ENCODE results near the gene RAB13.
"Not testable (repeated sequence)": the region's sequence is repeated elsewhere in the genome, so short reads cannot be mapped to it uniquely, and the experiment has no call there.

The RAB13 gene

DNA sequence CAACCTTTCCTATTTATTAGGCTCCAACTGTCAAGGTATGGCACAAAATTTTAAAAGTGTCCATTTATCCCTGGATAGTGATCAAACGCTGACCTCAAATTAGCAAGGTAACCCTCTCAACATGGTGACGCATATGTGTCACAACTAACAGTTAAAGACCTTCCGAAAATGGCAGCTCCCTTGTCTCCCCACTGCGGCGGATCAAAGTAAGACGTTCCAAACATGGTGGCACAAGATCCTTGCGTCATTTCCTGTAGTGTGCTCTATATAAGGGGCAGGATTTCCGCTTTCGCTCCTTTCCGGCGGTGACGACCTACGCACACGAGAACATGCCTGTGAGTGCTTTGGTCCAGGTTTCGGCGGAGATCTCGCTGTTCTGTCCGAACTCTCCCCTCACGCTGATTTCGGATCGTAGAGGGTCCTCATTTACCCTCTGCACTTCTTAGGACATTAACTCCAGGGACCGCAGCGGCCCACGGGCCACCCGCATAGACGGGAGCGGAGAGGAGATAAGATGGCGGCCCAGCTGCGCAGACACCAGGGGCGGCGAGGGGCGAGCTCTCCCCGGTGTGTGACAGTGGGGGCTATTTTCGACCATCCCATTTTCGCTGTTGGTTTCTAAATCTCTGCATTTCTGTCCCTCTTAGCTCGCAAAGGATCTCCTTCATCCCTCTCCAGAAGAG lies 4.5 kb upstream of the RAB13 start, which contains the start of gene RPS27:
Gene RPS27 (plus strand): TSS at position 295 of the 683 bp plus-strand sequence. CDS start 35 bp downstream, at position 330.
- H3K36me3 ChIP-seq: peaks cover 38% of the 10 kb centered on the region
- H3K27me3 ChIP-seq: no peaks in the 10 kb centered on the region
- H3K4me3 ChIP-seq (ENCODE audit: low read depth, low read length): peak within 1 kb of the TSS; percentile 98
- DNase-seq: peak; percentile 94
- no peaks in the 10 kb centered on the region for H3K9me3 ChIP-seq
- TF ChIP-seq, protein P1, sequence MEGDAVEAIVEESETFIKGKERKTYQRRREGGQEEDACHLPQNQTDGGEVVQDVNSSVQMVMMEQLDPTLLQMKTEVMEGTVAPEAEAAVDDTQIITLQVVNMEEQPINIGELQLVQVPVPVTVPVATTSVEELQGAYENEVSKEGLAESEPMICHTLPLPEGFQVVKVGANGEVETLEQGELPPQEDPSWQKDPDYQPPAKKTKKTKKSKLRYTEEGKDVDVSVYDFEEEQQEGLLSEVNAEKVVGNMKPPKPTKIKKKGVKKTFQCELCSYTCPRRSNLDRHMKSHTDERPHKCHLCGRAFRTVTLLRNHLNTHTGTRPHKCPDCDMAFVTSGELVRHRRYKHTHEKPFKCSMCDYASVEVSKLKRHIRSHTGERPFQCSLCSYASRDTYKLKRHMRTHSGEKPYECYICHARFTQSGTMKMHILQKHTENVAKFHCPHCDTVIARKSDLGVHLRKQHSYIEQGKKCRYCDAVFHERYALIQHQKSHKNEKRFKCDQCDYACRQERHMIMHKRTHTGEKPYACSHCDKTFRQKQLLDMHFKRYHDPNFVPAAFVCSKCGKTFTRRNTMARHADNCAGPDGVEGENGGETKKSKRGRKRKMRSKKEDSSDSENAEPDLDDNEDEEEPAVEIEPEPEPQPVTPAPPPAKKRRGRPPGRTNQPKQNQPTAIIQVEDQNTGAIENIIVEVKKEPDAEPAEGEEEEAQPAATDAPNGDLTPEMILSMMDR (IDR thresholded peaks at IDR 0.05; ENCODE audit: low read depth, low read length): no peak
- H3K4me1 ChIP-seq: peaks cover 7% of the 10 kb centered on the region

DNA sequence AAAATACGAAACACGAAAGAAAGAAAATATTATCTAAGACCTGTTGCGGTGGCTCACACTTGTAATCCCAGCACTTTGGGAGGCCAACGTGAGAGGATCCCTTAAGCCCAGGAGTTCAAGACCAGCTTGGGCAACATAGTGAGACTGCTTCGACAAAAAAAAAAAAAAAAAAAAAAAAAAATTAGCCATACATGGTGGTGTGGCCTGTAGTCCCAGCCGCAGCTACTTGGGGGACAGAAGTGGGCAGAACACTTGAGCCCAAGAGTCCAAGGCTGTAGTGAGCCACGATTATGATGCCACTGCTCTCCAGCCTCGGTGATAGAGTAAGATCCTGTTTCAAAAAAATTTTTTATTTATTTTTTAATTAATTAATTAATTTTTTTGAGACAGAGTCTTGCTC lies 1.5 kb upstream of the RAB13 start:
- peaks cover 10% of the 10 kb centered on the region for H3K4me1 ChIP-seq
- H3K27me3 ChIP-seq: no peaks in the 10 kb centered on the region
- no peak overlapping the region for H3K4me3 ChIP-seq (ENCODE audit: low read depth, low read length)
- DNase-seq: no peak
- TF ChIP-seq, protein P1 (IDR thresholded peaks at IDR 0.05; ENCODE audit: low read depth, low read length): no peak
- H3K9me3 ChIP-seq: no peaks in the 10 kb centered on the region
- H3K36me3 ChIP-seq: peaks cover 19% of the 10 kb centered on the region

DNA sequence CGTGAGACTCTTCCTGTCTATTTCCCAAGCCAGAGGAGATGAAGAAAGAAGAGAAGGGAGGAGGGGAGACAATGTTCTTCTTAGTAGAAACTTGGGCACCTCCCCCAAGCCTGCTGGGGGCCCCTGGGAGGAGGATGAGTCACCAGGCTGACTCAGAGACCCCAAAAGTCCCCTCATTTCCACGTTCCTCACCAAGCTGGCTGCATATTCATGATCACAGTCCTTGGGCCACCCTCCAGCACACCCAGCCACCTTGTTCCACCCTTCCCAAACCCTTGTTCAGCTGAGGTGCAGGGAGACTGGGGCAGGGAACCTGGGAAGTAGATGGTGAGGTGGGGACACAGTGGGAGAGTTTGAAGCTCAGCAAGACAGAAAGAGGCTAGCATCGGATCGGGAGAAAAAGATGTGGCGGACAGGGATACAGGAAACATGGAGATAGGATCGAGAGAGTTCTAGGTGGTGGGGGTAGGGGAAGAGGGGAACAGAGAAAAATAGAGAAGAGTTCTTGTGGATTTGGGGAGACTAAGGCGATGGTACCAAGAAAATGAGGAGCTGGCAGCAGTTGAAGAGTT lies 712 bp downstream of the RAB13 start:
- TF ChIP-seq, protein P1 (IDR thresholded peaks at IDR 0.05; ENCODE audit: low read depth, low read length): no peak
- DNase-seq: no peak
- H3K36me3 ChIP-seq: no peaks in the 10 kb centered on the region

DNA sequence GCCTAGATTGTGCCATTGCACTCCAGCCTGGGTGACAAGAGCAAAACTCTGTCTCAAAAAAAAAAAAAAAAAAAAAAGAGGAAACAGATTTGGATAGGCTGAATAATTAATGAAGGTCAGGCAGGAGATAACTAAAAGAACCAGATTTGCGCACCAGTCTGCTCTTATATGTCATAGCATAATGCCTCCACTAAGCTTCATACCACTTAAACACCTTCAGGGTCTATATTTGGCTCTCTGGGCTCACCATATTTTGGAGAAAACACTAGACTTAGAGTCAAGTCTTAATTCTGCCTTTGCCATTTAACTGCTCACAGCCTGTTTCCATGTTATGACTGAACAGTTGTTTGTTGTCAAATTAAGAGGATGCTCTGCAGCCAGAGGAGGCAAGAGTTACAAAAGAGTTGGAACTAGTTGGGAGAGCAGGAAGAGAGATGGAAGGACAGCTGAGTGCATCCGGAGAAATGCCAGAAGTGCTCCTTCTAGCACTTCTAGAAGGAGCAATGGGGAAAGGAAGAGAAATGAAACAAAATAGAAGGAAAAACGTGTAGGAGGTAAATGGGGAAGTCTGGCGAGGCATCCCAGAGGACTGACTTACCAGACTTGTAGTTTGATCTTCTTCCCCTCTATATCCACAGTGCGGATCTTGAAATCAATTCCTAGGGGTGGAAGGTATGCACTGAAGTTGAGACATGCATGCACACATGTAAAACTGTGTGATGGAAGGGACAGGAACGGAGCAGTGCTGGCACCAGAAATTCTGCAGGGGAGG lies 1.8 kb downstream of the RAB13 start:
- TF ChIP-seq, protein P1 (IDR thresholded peaks at IDR 0.05; ENCODE audit: low read depth, low read length): no peak
- Histone ChIP-seq H3K36me3 (no peaks in the 10 kb centered on the region), H3K4me3 (ENCODE audit: low read depth, low read length) (no peak overlapping the region), H3K27me3 (no peaks in the 10 kb centered on the region), H3K4me1 (peaks cover 7% of the 10 kb centered on the region), H3K9me3 (no peaks in the 10 kb centered on the region)
- DNase-seq: no peak

More for the DNA sequence above, 712 bp downstream of the RAB13 start:
- peak overlapping the region; percentile 70 for H3K4me3 ChIP-seq (ENCODE audit: low read depth, low read length)
- no peaks in the 10 kb centered on the region for H3K27me3 ChIP-seq
- peaks cover 7% of the 10 kb centered on the region for H3K4me1 ChIP-seq
- no peaks in the 10 kb centered on the region for H3K9me3 ChIP-seq

DNA sequence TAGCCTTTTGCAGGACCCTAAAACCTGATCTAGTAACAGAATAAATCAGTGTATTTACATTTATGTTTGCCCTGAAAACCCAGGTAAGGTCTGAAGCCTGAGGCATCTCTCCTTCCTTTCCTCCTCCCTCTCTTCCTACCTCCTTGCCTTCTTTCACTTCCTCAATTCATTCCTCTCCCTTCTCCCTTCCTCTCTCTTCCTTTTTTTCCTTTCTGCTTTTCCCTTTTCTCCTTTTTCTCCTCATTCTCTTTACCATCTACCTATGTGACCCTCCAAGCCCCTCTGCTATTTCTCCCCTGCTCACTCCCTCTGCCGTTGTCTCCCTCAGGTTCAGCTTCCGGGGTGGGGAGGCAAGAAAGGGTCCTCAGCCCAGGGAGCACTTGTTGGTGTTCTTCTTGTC lies 4.4 kb downstream of the RAB13 start:
- not testable (repeated sequence) for H3K27me3 ChIP-seq; H3K4me1 ChIP-seq; H3K4me3 ChIP-seq (ENCODE audit: low read depth, low read length); DNase-seq; H3K36me3 ChIP-seq; H3K9me3 ChIP-seq

DNA sequence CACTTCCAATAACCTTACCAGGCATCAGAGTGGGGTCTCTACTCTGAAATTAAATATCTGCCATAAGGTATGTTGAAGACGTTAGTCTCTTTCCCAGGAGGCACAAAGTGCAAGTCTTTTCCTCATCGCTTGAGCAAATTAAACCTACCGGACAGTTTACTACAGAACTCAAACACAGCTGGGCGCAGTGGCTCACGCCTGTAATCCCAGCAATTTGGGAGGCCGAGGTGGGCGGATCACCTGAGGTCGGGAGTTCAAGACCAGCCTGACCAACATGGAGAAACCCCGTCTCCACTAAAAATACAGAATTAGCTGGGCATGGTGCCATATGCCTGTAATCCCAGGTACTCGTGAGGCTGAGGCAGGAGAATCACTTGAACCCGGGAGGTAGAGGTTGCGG lies 7.0 kb downstream of the RAB13 start:
- H3K36me3 ChIP-seq: peaks cover 18% of the 10 kb centered on the region
- not testable (repeated sequence) for H3K4me3 ChIP-seq (ENCODE audit: low read depth, low read length); H3K4me1 ChIP-seq; H3K27me3 ChIP-seq; DNase-seq; H3K9me3 ChIP-seq
